GM04503 (cell line): ENCODE results near the gene IL3.

ENCODE experiments used
- DNase-seq: peaks from one replicate; pipeline ENCODE4 v3.0.0-alpha.2; 2012; ENCODE audit warnings: low read depth

The IL3 gene

GRCh38 chr5:132026516-132027008, 33.9 kb upstream of the IL3 start:
- DNase-seq = no peak

- DNase-seq = no peak
Measured at GRCh38 chr5:132027027-132027426, 33.4 kb upstream of the IL3 start.

- DNase-seq = no peak
Measured at GRCh38 chr5:132029609-132030330, 30.7 kb upstream of the IL3 start.

DNA sequence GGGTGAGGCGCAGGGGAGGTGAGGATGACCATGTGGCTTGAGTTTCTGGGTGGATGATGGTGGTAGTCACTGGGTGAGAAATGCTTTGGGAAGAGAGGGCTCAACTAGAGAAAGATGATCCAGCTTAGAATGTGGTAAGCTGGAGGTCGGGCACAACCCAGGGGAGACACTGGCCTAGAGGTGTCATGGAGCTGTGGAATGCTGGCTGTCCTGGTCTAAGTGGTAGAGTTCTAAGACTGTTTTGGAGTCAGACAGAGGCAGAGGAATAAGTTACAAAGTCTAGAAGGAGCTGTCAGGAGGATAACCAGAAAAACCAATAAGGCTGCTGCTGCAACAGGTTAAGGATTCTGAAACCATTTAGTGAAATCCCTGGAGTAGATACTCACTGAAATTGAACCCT, 29.8 kb upstream of the IL3 start:
- no peak for DNase-seq

DNA sequence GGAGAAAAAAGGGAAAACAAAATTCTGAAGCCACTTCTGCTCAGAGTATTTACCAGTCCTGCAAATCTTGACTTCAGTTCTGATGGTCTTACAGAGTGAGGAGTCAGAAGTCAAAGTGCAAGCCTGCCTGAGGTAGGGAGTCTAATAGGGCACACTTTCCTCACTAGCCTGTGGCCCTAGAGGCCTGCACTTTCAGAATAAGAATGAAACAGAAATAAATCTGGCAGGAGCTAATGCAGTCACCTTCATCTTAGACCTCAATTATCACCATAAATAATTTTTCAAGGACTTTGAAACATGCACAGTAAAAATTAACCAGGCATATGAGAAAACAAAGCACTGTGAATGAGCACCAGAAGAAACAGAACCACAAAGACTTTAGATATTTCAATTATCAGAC, 28.3 kb upstream of the IL3 start:
- DNase-seq = no peak

DNA sequence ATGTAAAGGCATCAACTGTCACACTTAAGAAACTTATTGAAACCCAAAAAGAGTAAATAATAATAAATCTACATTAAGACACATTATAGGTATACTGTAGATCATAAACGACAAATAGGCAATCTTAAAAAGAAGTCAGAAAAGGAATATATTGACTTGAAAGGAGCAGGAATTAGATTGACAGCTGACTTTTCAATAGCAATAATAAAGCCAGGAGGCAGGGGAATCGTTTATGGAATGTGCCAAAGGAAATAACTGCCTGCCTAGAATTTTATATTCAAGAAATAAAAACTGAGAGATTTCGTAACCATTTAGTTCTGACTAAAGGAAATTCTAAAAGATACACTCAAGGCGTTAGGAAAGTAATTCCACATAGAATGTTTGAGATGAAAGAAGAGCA, 27.3 kb upstream of the IL3 start:
- DNase-seq = no peak

DNA sequence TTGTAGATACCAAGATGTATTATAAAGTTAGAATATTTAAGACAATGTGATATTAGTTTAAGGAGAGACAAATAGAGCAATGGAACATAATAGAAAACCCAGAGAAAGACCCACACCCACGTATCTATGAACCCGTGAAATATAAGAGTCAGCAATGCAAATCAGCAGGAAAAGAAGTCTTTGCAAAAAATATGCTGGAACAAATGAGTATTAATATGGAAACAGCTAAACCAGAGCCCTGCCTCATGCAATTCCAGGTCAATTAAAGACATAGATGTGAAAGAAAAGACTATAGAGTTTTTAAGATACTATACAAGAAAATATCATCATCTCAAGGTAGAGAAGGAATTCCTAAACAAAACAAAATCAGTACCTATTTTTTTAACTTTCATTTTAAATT, 23.1 kb upstream of the IL3 start:
- DNase-seq = no peak

- no peak for DNase-seq
Measured at GRCh38 chr5:132044207-132044606, 16.2 kb upstream of the IL3 start.

GRCh38 chr5:132046880-132047299, 13.6 kb upstream of the IL3 start:
- no peak for DNase-seq

GRCh38 chr5:132049093-132049492, 11.4 kb upstream of the IL3 start:
- DNase-seq = no peak

- DNase-seq = no peak
Measured at GRCh38 chr5:132049559-132049958, 10.9 kb upstream of the IL3 start.

GRCh38 chr5:132050136-132050535, 10.3 kb upstream of the IL3 start:
- no peak for DNase-seq

- no peak for DNase-seq
Measured at GRCh38 chr5:132050661-132051552, 9.5 kb upstream of the IL3 start.

- DNase-seq = no peak
Measured at GRCh38 chr5:132052520-132052919, 7.9 kb upstream of the IL3 start.

DNA sequence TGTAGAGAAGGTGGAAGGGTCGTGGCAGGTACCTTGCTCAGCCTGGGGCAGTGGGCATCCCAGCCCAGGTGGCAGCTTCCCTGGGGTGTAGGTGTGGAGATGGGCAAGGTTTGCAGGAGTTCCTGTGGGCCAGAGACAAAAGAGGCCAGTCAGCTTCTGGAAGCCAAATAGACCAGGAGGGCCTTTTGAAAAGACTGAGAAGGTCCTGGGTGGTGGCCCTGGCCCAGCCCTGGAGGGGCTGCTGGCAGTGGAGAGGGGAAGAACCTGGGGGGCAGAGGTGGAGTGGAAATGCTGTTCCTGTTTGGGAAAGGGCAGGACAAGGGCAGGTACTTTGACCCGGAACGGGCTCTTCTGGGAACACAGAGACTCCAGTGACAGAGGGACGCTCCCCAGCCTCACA, 7.0 kb upstream of the IL3 start:
- DNase-seq = no peak

DNA sequence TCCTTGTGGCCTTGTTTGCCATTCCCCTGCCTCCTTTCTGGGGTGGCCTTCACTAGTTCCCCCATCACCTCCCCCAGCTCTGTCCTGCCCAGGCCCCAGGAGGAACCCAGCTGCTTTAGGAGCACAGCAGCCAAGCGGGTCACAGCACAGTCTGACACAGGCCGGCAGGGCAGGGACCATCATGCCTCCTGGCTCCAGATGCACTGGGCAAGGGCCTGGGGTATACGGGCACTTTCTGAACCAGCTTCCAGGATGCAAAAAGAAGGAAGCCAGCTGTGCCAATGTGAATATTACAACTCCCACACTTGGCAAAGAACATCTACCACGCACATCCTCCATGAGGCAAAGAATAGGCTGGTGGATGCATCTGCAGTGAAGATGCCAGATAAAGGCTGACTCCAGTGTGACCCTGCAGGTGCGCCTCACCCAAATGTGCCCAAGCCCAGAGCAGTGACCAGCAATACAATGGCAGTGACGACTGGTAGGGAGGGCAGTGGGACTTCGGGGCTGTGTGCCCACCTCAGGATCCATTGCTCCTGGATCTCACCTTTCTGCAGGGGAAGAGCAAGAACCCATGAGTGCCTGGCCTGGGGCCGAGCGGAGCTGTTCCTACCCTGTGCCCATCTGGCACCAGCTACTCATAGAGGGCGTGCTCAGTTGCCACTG, 6.3 kb upstream of the IL3 start:
- no peak for DNase-seq

DNA sequence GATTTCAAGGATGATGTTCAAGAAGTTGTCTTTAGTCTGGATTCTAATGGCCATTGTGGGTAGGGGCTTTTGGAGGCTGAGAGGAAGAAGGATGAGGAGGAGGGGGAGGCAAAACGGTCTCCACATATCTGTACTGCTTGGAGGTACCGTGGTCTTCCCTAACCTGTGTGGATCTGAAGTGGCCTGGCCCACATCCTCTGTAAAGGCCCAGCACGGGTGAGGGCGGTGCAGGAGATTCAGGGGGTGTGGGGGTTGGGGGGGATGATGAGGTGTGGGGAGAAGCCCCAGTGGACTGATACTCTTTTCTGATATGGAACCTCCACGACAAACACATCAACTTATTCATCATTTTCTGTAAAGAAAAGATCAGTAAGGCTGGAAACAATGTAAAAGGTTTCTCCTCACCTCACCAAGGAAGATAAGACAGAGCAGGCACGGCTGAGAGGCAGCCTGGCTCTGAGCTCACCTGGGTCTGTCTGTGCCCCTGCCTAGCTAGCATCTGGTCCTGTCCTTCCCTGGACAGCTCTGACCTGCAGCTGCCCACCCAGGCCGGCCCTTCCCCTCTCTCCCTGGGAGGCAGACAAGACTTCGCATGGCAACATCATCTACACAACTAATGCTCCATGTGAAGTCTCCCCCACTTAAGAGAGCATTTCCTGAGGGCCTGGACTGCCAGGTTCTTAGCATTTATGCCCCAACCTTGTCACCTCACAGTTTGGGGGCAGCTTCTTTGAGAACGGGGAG, 5.6 kb upstream of the IL3 start:
- no peak for DNase-seq

GRCh38 chr5:132055441-132055807, 5.0 kb upstream of the IL3 start:
- DNase-seq = no peak

- DNase-seq = no peak
Measured at GRCh38 chr5:132055808-132056609, 4.4 kb upstream of the IL3 start.

DNA sequence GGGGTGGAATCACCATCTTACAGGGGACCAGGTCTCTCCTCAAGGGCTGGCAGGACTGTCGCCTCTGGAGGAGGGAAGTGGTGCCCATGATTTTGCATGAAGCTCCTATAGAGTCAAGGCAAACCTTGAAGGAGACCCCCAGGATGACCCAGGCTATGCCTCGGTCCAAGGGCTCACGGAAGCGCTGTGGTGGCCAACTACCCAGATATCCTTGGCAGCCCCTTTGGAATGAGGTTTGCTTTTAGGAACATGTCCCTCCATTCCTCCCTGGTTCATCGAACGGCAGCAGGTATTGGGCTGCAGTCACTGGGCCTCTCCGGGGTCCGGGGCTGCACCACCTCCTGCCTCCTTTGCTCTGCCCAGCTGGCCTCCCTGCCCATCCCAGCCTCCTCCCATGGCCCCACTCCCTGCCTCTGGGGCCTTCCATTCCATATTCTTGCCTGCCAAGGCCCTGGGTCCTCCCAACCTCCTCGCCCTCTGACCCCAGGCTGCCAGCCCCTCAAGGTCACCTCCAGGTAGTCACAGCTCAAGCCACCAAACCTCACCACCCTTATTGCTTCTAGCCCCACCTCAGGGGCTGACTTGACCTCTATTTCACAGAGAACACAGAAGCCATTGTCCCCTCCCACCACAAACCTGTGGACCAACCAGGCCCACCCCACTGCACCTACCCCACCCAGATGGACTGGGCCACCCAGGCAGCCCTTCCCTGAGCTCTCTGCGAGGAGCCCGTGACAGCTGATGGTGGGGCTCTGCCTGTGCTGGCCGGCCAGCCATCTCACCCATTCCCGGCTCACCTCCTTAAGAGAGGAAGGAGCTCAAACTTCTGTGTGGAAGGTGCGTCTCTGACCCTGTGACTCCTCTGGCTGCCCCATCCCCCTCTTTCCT, 3.6 kb upstream of the IL3 start:
- no peak for DNase-seq
